ENCODE data around the gene EDARADD.
A peak's percentile ranks its signal among the peaks of the same experiment; 100 is the strongest.

EDARADD gene

GRCh38 chr1:236523704-236524141 lies 129.6 kb downstream of the EDARADD start, which contains the start of gene LGALS8:
TSS of gene LGALS8 (plus strand) at chr1:236523982. CDS start at chr1:236526071, 2,089 bp downstream.
- Histone ChIP-seq H4K5ac (ENCODE audit: low read length) (no peak within 1 kb of the TSS), H3K4me3 (ENCODE audit: low read length) (peak within 1 kb of the TSS; percentile 69), H3K79me1 (ENCODE audit: low read length) (no peaks in the 10 kb centered on the region), H3K56ac (ENCODE audit: low read length) (peak within 1 kb of the TSS; percentile 86), H3K18ac (ENCODE audit: low read length) (no peak within 1 kb of the TSS), H3K4me2 (ENCODE audit: low read length) (peak within 1 kb of the TSS; percentile 82), H4K8ac (ENCODE audit: low read depth, low read length) (no peak within 1 kb of the TSS), H2BK120ac (ENCODE audit: low read depth, low read length) (no peak within 1 kb of the TSS), H2AK5ac (ENCODE audit: low read length) (no peak within 1 kb of the TSS), H3K4me1 (ENCODE audit: control insufficient read depth, low read depth, low read length) (no peaks in the 10 kb centered on the region), H3K23ac (ENCODE audit: low read length) (no peak within 1 kb of the TSS), H3K27ac (ENCODE audit: low read depth, low read length) (no peak within 1 kb of the TSS), H3K4ac (ENCODE audit: low read depth, low read length) (peak within 1 kb of the TSS; percentile 40), H2BK15ac (replicated peaks; ENCODE audit: low read depth) (no peak within 1 kb of the TSS), H3K9ac (ENCODE audit: low read length) (peak within 1 kb of the TSS; percentile 57), H3K27me3 (ENCODE audit: insufficient read depth, low read length, poor library complexity) (no peaks in the 10 kb centered on the region), H2BK5ac (ENCODE audit: low read length) (no peak within 1 kb of the TSS), H3K79me2 (ENCODE audit: control insufficient read depth, insufficient read depth, low read length) (no peaks in the 10 kb centered on the region), H3K36me3 (ENCODE audit: control insufficient read depth, insufficient read depth, low read length) (no peaks in the 10 kb centered on the region)
- peak; percentile 58 for DNase-seq
- WGBS (ENCODE audit: extremely low coverage, insufficient coverage, low lambda C conversion rate), result no CpG with 5 or more reads among the region's 35 CpGs

- Histone ChIP-seq H3K4me2 (ENCODE audit: low read length) (peak overlapping the region; percentile 82), H3K79me2 (ENCODE audit: control insufficient read depth, insufficient read depth, low read length) (no peaks in the 10 kb centered on the region), H3K4me1 (ENCODE audit: control insufficient read depth, low read depth, low read length) (no peaks in the 10 kb centered on the region), H3K4ac (ENCODE audit: low read depth, low read length) (no peak overlapping the region), H2BK5ac (ENCODE audit: low read length) (no peak overlapping the region), H2AK5ac (ENCODE audit: low read length) (no peak overlapping the region), H3K56ac (ENCODE audit: low read length) (peak overlapping the region; percentile 86), H3K36me3 (ENCODE audit: control insufficient read depth, insufficient read depth, low read length) (no peaks in the 10 kb centered on the region), H3K18ac (ENCODE audit: low read length) (no peak overlapping the region), H4K5ac (ENCODE audit: low read length) (no peak overlapping the region), H3K27me3 (ENCODE audit: insufficient read depth, low read length, poor library complexity) (no peaks in the 10 kb centered on the region), H3K9ac (ENCODE audit: low read length) (peak overlapping the region; percentile 57), H3K23ac (ENCODE audit: low read length) (no peak overlapping the region), H3K27ac (ENCODE audit: low read depth, low read length) (no peak overlapping the region), H2BK120ac (ENCODE audit: low read depth, low read length) (no peak overlapping the region), H3K79me1 (ENCODE audit: low read length) (no peaks in the 10 kb centered on the region), H4K8ac (ENCODE audit: low read depth, low read length) (no peak overlapping the region), H3K4me3 (ENCODE audit: low read length) (peak overlapping the region; percentile 69), H2BK15ac (replicated peaks; ENCODE audit: low read depth) (no peak overlapping the region)
- WGBS (ENCODE audit: extremely low coverage, insufficient coverage, low lambda C conversion rate), result no CpG with 5 or more reads among the region's 32 CpGs
- peak; percentile 82 for DNase-seq
Measured at GRCh38 chr1:236524142-236524894, 130.2 kb downstream of the EDARADD start.

DNA sequence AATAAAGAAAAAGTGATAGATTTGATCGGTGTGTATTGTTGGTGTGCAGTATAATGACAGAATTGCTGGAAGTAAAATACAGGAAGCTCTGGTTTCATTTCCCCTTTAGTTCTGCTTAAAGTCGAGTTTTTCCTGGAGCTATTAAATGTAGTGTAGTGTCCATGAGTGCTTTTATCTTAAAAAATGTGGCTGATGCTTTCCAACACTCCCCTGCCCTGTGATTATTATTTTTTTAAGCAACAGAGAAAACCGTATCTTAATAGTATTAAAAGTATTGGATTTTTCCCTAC lies 130.8 kb downstream of the EDARADD start:
- H3K18ac ChIP-seq (ENCODE audit: low read length), result no peak overlapping the region
- H3K27ac ChIP-seq (ENCODE audit: low read depth, low read length), result no peak overlapping the region
- H3K4me3 ChIP-seq (ENCODE audit: low read length), result no peak overlapping the region

GRCh38 chr1:236526079-236526478 lies 132.0 kb downstream of the EDARADD start:
- Histone ChIP-seq H3K18ac (ENCODE audit: low read length) (no peak overlapping the region), H4K5ac (ENCODE audit: low read length) (no peak overlapping the region), H3K4me3 (ENCODE audit: low read length) (no peak overlapping the region), H3K79me2 (ENCODE audit: control insufficient read depth, insufficient read depth, low read length) (no peaks in the 10 kb centered on the region), H2BK120ac (ENCODE audit: low read depth, low read length) (no peak overlapping the region), H3K79me1 (ENCODE audit: low read length) (no peaks in the 10 kb centered on the region), H3K56ac (ENCODE audit: low read length) (no peak overlapping the region), H3K4ac (ENCODE audit: low read depth, low read length) (no peak overlapping the region), H3K36me3 (ENCODE audit: control insufficient read depth, insufficient read depth, low read length) (no peaks in the 10 kb centered on the region), H3K4me2 (ENCODE audit: low read length) (no peak overlapping the region), H4K8ac (ENCODE audit: low read depth, low read length) (no peak overlapping the region), H3K27ac (ENCODE audit: low read depth, low read length) (no peak overlapping the region), H2BK5ac (ENCODE audit: low read length) (no peak overlapping the region), H2AK5ac (ENCODE audit: low read length) (no peak overlapping the region), H3K27me3 (ENCODE audit: insufficient read depth, low read length, poor library complexity) (no peaks in the 10 kb centered on the region), H3K4me1 (ENCODE audit: control insufficient read depth, low read depth, low read length) (no peaks in the 10 kb centered on the region), H3K9ac (ENCODE audit: low read length) (no peak overlapping the region), H3K23ac (ENCODE audit: low read length) (no peak overlapping the region), H2BK15ac (replicated peaks; ENCODE audit: low read depth) (no peak overlapping the region)
- DNase-seq, result no peak
- WGBS (ENCODE audit: extremely low coverage, insufficient coverage, low lambda C conversion rate), result no CpG with 5 or more reads among the region's 3 CpGs

More for the DNA sequence above, 130.8 kb downstream of the EDARADD start:
- Histone ChIP-seq H4K8ac (ENCODE audit: low read depth, low read length) (no peak overlapping the region), H3K79me2 (ENCODE audit: control insufficient read depth, insufficient read depth, low read length) (no peaks in the 10 kb centered on the region), H3K4me2 (ENCODE audit: low read length) (no peak overlapping the region), H3K23ac (ENCODE audit: low read length) (no peak overlapping the region), H2BK120ac (ENCODE audit: low read depth, low read length) (no peak overlapping the region), H3K9ac (ENCODE audit: low read length) (no peak overlapping the region), H2BK5ac (ENCODE audit: low read length) (no peak overlapping the region), H3K27me3 (ENCODE audit: insufficient read depth, low read length, poor library complexity) (no peaks in the 10 kb centered on the region), H2BK15ac (replicated peaks; ENCODE audit: low read depth) (no peak overlapping the region), H2AK5ac (ENCODE audit: low read length) (no peak overlapping the region), H3K4me1 (ENCODE audit: control insufficient read depth, low read depth, low read length) (no peaks in the 10 kb centered on the region), H3K56ac (ENCODE audit: low read length) (no peak overlapping the region), H3K36me3 (ENCODE audit: control insufficient read depth, insufficient read depth, low read length) (no peaks in the 10 kb centered on the region), H3K4ac (ENCODE audit: low read depth, low read length) (no peak overlapping the region), H4K5ac (ENCODE audit: low read length) (no peak overlapping the region), H3K79me1 (ENCODE audit: low read length) (no peaks in the 10 kb centered on the region)
- no peak for DNase-seq
- WGBS (ENCODE audit: extremely low coverage, insufficient coverage, low lambda C conversion rate), result 100% methylated on average over 1 of the region's 3 CpGs

- Histone ChIP-seq H3K36me3 (ENCODE audit: control insufficient read depth, insufficient read depth, low read length) (no peaks in the 10 kb centered on the region), H3K27me3 (ENCODE audit: insufficient read depth, low read length, poor library complexity) (no peaks in the 10 kb centered on the region), H3K56ac (ENCODE audit: low read length) (no peak overlapping the region), H4K8ac (ENCODE audit: low read depth, low read length) (no peak overlapping the region), H3K27ac (ENCODE audit: low read depth, low read length) (no peak overlapping the region), H2AK5ac (ENCODE audit: low read length) (no peak overlapping the region), H2BK15ac (replicated peaks; ENCODE audit: low read depth) (no peak overlapping the region), H3K18ac (ENCODE audit: low read length) (no peak overlapping the region), H3K4me3 (ENCODE audit: low read length) (no peak overlapping the region), H3K79me2 (ENCODE audit: control insufficient read depth, insufficient read depth, low read length) (no peaks in the 10 kb centered on the region), H3K79me1 (ENCODE audit: low read length) (no peaks in the 10 kb centered on the region), H4K5ac (ENCODE audit: low read length) (no peak overlapping the region), H3K23ac (ENCODE audit: low read length) (no peak overlapping the region), H3K4ac (ENCODE audit: low read depth, low read length) (no peak overlapping the region), H3K4me1 (ENCODE audit: control insufficient read depth, low read depth, low read length) (no peaks in the 10 kb centered on the region), H3K9ac (ENCODE audit: low read length) (no peak overlapping the region), H2BK5ac (ENCODE audit: low read length) (no peak overlapping the region), H2BK120ac (ENCODE audit: low read depth, low read length) (no peak overlapping the region), H3K4me2 (ENCODE audit: low read length) (no peak overlapping the region)
- DNase-seq, result no peak
- no CpG with 5 or more reads among the region's 1 CpG for WGBS (ENCODE audit: extremely low coverage, insufficient coverage, low lambda C conversion rate)
Measured at GRCh38 chr1:236530286-236530685, 136.2 kb downstream of the EDARADD start.

GRCh38 chr1:236530959-236531358 lies 136.9 kb downstream of the EDARADD start:
- Histone ChIP-seq H2BK15ac (replicated peaks; ENCODE audit: low read depth) (no peak overlapping the region), H3K18ac (ENCODE audit: low read length) (no peak overlapping the region), H2AK5ac (ENCODE audit: low read length) (no peak overlapping the region), H3K4me2 (ENCODE audit: low read length) (no peak overlapping the region), H4K5ac (ENCODE audit: low read length) (no peak overlapping the region), H3K23ac (ENCODE audit: low read length) (no peak overlapping the region), H2BK120ac (ENCODE audit: low read depth, low read length) (no peak overlapping the region), H4K8ac (ENCODE audit: low read depth, low read length) (no peak overlapping the region), H3K4ac (ENCODE audit: low read depth, low read length) (no peak overlapping the region), H3K36me3 (ENCODE audit: control insufficient read depth, insufficient read depth, low read length) (no peaks in the 10 kb centered on the region), H3K4me3 (ENCODE audit: low read length) (no peak overlapping the region), H3K79me1 (ENCODE audit: low read length) (no peaks in the 10 kb centered on the region), H3K27ac (ENCODE audit: low read depth, low read length) (no peak overlapping the region), H2BK5ac (ENCODE audit: low read length) (no peak overlapping the region), H3K79me2 (ENCODE audit: control insufficient read depth, insufficient read depth, low read length) (no peaks in the 10 kb centered on the region), H3K4me1 (ENCODE audit: control insufficient read depth, low read depth, low read length) (no peaks in the 10 kb centered on the region), H3K56ac (ENCODE audit: low read length) (no peak overlapping the region), H3K27me3 (ENCODE audit: insufficient read depth, low read length, poor library complexity) (no peaks in the 10 kb centered on the region), H3K9ac (ENCODE audit: low read length) (no peak overlapping the region)
- DNase-seq, result no peak
- no CpG with 5 or more reads among the region's 5 CpGs for WGBS (ENCODE audit: extremely low coverage, insufficient coverage, low lambda C conversion rate)
